Cardiac muscle cell (in vitro differentiated cells and primary cell): ENCODE measurements around the gene RAP1GAP. TPM values are rescaled to one million over a fixed set of nuclear protein-coding genes. Genes with fewer than 3 reads are reported as not detected.

Experiments used
- DNase-seq, 2 donors: peaks; one replicate each; pipeline versions ENCODE4 v3.0.0 to v3.0.0-alpha.2; 2010 to 2017; ENCODE audit warnings: low read depth in 1 of 2, low spot score in 1 of 2
- H3K27ac ChIP-seq: fragments of 200-600 bp; sonication (generic); 2 replicates; pipeline ENCODE4 v1.5.1; 2016
- H3K27me3 ChIP-seq: fragments of 200-600 bp; sonication (generic); 2 replicates; pipeline ENCODE4 v1.6.0; 2016; ENCODE audit warnings: control low read depth
- H3K36me3 ChIP-seq: fragments of 200-600 bp; sonication (generic); 2 replicates; pipeline ENCODE4 v1.5.1; 2016; ENCODE audit warnings: control low read depth
- H3K4me1 ChIP-seq: fragments of 200-600 bp; sonication (generic); 2 replicates; pipeline ENCODE4 v1.8.1; 2017; ENCODE audit warnings: low read depth, mild to moderate bottlenecking, mixed run types
- H3K4me3 ChIP-seq: fragments of 200-600 bp; sonication (generic); 2 replicates; pipeline ENCODE4 v1.5.1; 2016; ENCODE audit warnings: mild to moderate bottlenecking
- H3K9me3 ChIP-seq: fragments of 200-600 bp; sonication (generic); 2 replicates; pipeline ENCODE4 v1.5.1; 2017; ENCODE audit warnings: low read depth, mild to moderate bottlenecking, control low read depth
- polyA plus RNA-seq: library from polyadenylated mRNA; unstranded; fragments of >200 nt; fragmentation: Nextera tagmentation; extraction: Ambion mirVana; gene quantifications from 2 replicates; pipeline ENCODE4 v1.2.1, GENCODE V29; 2016
- total RNA-seq: library from RNA; depleted of rRNA; stranded (reverse); fragments of >200 nt; gene quantifications from 2 replicates; pipeline ENCODE4 v1.2.3, GENCODE V29; 2016
- TF ChIP-seq, protein P1 (sequence below): IDR thresholded peaks from 2 replicates; pipeline ENCODE4 v1.5.1; 2012; ENCODE audit warnings: low read depth, mild to moderate bottlenecking, low read length

The RAP1GAP gene
- total and polyA plus RNA-seq, 2 experiments from 2014 or later: 5.8 to 7.4 TPM

DNA sequence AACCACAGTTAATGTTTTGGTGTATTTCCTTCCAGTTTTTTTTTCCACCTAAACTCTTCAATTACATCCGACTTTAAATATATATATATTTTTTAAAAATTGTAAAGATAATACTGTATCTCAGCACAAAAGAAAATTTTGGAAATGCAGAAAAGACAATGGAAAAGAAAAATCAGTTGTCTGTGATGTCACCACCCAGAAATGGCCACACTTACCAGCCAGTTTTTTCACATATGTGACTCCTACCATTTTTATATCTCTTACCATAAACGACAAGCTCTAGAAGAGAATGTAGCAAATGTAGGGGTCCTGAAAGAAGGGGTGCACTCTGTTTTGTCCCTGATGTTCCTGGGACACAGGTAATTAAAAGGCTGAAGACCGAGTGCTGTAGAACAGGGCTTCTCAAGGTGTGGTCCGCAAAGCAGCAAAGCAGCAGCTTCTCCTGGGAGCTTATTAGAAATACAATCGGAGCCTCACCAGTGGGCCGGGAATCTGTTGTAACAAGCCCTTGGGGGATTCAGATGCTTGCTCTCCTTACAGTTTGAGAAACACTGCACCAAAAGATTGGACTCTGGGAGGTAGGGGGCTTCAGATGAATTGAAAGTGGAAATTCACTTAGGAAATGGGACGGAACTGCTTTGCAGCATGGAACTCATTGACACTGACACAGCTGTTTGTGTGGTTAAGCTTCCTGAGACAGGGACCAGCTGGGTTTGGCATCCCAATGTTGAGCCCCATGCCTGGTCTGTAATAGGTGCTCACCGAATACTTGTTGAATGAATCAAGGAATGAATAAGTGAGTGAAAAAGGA, 115.8 kb downstream of the RAP1GAP start:
- Histone ChIP-seq H3K36me3 (no peaks in the 10 kb centered on the region), H3K27ac (no peak overlapping the region), H3K27me3 (no peaks in the 10 kb centered on the region), H3K9me3 (no peaks in the 10 kb centered on the region), H3K4me3 (no peak overlapping the region), H3K4me1 (peaks cover 2% of the 10 kb centered on the region)
- TF ChIP-seq, protein P1, sequence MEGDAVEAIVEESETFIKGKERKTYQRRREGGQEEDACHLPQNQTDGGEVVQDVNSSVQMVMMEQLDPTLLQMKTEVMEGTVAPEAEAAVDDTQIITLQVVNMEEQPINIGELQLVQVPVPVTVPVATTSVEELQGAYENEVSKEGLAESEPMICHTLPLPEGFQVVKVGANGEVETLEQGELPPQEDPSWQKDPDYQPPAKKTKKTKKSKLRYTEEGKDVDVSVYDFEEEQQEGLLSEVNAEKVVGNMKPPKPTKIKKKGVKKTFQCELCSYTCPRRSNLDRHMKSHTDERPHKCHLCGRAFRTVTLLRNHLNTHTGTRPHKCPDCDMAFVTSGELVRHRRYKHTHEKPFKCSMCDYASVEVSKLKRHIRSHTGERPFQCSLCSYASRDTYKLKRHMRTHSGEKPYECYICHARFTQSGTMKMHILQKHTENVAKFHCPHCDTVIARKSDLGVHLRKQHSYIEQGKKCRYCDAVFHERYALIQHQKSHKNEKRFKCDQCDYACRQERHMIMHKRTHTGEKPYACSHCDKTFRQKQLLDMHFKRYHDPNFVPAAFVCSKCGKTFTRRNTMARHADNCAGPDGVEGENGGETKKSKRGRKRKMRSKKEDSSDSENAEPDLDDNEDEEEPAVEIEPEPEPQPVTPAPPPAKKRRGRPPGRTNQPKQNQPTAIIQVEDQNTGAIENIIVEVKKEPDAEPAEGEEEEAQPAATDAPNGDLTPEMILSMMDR: no peak
- DNase-seq: peak in 1 of 2 donors; percentile 80

DNA sequence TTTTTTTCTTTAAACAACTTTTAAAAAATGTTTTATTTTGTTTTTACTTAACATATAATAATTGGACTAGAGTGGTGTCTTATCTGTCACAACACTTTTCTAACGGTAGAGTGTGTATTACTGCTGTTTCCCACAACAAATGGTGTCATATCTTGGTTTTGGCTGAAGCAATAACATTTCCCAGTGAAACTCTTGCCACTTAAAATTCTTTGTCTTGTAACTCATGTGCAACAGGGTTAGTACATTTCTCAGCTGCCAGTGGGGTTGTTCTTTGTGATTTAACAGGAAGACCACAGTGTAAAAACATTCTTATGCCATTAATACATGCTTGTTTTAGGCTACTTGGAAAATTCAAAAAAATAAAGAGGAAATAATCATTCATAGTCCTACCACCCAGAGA, 116.4 kb downstream of the RAP1GAP start:
- no peak overlapping the region for H3K4me3 ChIP-seq
- H3K27ac ChIP-seq: peak overlapping the region; percentile 75
- H3K9me3 ChIP-seq: no peaks in the 10 kb centered on the region
- TF ChIP-seq, protein P1: no peak
- H3K27me3 ChIP-seq: no peaks in the 10 kb centered on the region
- DNase-seq: peak; percentile 75 to 97
- no peaks in the 10 kb centered on the region for H3K36me3 ChIP-seq
- H3K4me1 ChIP-seq: peaks cover 2% of the 10 kb centered on the region

DNA sequence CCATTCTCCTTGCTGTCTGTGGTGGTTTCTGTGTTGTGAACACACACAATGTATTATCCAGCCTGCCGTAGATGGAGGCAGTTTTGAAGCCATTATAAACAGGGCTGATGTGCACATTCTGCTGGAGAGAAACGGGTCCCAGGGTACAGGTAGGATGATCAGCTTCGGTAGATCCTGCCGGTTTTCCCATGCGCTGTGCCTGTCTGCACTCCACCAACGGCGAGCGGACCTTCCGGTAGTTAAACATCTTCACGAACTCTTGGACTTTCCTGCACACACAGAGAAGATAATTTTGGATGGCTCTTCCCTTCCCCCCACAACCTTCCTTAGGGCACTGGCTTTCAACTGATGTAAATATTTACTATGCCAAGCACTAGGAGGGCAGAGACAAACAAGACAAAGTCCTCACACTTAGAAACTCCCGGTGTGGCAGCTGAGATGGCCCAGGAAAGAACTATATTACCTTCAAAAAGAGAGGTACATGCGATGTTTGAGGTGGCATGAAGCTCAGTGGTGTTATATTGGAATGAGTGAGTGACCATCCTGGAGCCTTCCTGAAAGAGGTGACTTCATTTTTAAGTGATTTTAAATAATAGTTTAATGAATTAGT, 118.2 kb downstream of the RAP1GAP start:
- no peaks in the 10 kb centered on the region for H3K36me3 ChIP-seq
- no peak for DNase-seq
- no peaks in the 10 kb centered on the region for H3K27me3 ChIP-seq
- H3K27ac ChIP-seq: no peak overlapping the region
- no peak overlapping the region for H3K4me3 ChIP-seq
- H3K4me1 ChIP-seq: peaks cover 2% of the 10 kb centered on the region
- TF ChIP-seq, protein P1: no peak
- H3K9me3 ChIP-seq: no peaks in the 10 kb centered on the region

DNA sequence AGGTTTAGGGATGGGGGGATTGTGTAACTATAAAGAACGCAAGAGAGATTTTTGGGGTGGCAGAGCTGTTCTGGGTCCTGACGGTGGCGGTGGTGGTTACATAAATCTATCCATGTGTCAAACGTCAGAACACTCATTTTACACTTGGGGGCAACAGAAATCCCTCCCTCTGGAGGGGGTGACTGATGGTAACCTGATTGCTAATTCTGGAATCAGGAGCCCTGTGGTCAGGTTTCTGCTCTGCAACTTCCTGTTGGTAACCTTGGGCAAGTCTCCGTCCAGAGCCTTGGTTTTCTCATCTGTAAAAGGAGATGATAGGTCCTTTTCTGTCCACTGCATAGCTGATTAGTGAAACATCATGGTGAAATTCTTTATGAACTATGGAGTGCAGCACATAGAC, 119.1 kb downstream of the RAP1GAP start:
- Histone ChIP-seq H3K27ac (no peak overlapping the region), H3K9me3 (no peaks in the 10 kb centered on the region), H3K27me3 (no peaks in the 10 kb centered on the region), H3K4me1 (peaks cover 2% of the 10 kb centered on the region), H3K36me3 (no peaks in the 10 kb centered on the region), H3K4me3 (no peak overlapping the region)
- DNase-seq: peak in 1 of 2 donors; percentile 49
- TF ChIP-seq, protein P1: no peak

- no peak for DNase-seq
These were observed 121.3 kb downstream of the RAP1GAP start for GRCh38 chr1:21547876-21548275.

More at GRCh38 chr1:21547876-21548275, 121.3 kb downstream of the RAP1GAP start:
- TF ChIP-seq, protein P1: no peak
- Histone ChIP-seq H3K27me3 (no peaks in the 10 kb centered on the region), H3K27ac (no peak overlapping the region), H3K4me1 (peaks cover 2% of the 10 kb centered on the region), H3K4me3 (no peak overlapping the region), H3K36me3 (no peaks in the 10 kb centered on the region), H3K9me3 (no peaks in the 10 kb centered on the region)

Other genes starting within 250 kb of the RAP1GAP start
- gene NBPF3, start 229.2 kb downstream of the RAP1GAP start, total RNA-seq: 10.4 and 13.8 TPM in 2 replicates
- 7.5 and 8.1 TPM in 2 replicates for gene NBPF3, start 229.2 kb downstream of the RAP1GAP start, polyA plus RNA-seq
- 0.27 and 0.67 TPM in 2 replicates for gene ALPL, start 159.9 kb downstream of the RAP1GAP start, total RNA-seq
- gene ALPL, start 159.9 kb downstream of the RAP1GAP start, polyA plus RNA-seq: 0.21 and 0.77 TPM in 2 replicates
- gene USP48, start 113.8 kb upstream of the RAP1GAP start, total RNA-seq: 20.1 and 29.6 TPM in 2 replicates
- gene USP48, start 113.8 kb upstream of the RAP1GAP start, polyA plus RNA-seq: 39.2 and 52.4 TPM in 2 replicates
- gene LDLRAD2, start 142.9 kb upstream of the RAP1GAP start, total RNA-seq: 0.28 and 0.77 TPM in 2 replicates
- gene LDLRAD2, start 142.9 kb upstream of the RAP1GAP start, polyA plus RNA-seq: 1.3 and 3.4 TPM in 2 replicates